HCT116 (cell line): ENCODE results near the gene PLK4. TPM values are rescaled to one million over a fixed set of nuclear protein-coding genes. Genes with fewer than 3 reads are reported as not detected.

Source experiments
- ATAC-seq: fragments of 200-7000 bp; cut with Tn5 transposase; 2 replicates; pipeline ENCODE4 v1.9.1; 2020; ENCODE audit warnings: mild to moderate bottlenecking, moderate library complexity
- Bru-seq: library from RNA; stranded (reverse); fragments of 400-500 nt; gene quantifications from one replicate; lab custom pipeline; 2021; lab: Mats Ljungman, UMichigan
- BruChase-seq, 2 experiments: library from RNA; stranded (reverse); fragments of 400-500 nt; gene quantifications; one replicate each; lab custom pipeline; 2021; lab: Mats Ljungman, UMichigan
- BruUV-seq: library from RNA; stranded (reverse); fragments of 400-500 nt; replicated peaks from 2 replicates; lab custom pipeline; 2021; lab: Mats Ljungman, UMichigan
- CTCF ChIA-PET: fragments of 300-600 bp; sonication (Branson Sonifier 250); formaldehyde crosslinking; loops from one replicate; lab custom pipeline; 2021; ENCODE audit warnings: antibody characterized with exemption; lab: Charles Lee
- POLR2A ChIA-PET: fragments of 300-600, 350-600 bp; sonication (Branson Sonifier 250); formaldehyde crosslinking; loops from one replicate; lab custom pipeline; 2021; ENCODE audit warnings: antibody characterized with exemption; lab: Charles Lee
- RAD21 ChIA-PET, 2 experiments: fragments of 300-600 bp; sonication (Branson Sonifier 250); formaldehyde crosslinking; loops; one replicate each; lab custom pipeline; 2023; ENCODE audit warnings: low total read pairs in 2 of 2; ENCODE audit not compliant: uncharacterized antibody in 2 of 2, unreplicated experiment in 2 of 2, low non-redundant PET in 1 of 2; lab: Charles Lee
- DNase-seq: peaks from one replicate; pipeline ENCODE4 v3.0.0-alpha.2; 2010; ENCODE audit warnings: low read depth, low spot score
- H2AFZ ChIP-seq: fragments of 200-600 bp; shearing (Covaris generic), sonication (generic); 2 replicates; pipeline ENCODE4 v1.6.1; 2017; ENCODE audit warnings: low read depth, mixed run types, mixed read lengths, antibody characterized with exemption, low read length; ENCODE audit not compliant: poor library complexity, severe bottlenecking
- H3K27ac ChIP-seq: 2 replicates; pipeline ENCODE4 v1.5.1; 2012; ENCODE audit warnings: low read depth, low read length
- H3K27me3 ChIP-seq: fragments of 200-600 bp; sonication (generic); 2 replicates; pipeline ENCODE4 v1.6.1; 2016; ENCODE audit warnings: mixed run types, low read length, mixed read lengths; ENCODE audit not compliant: insufficient read depth
- H3K36me3 ChIP-seq, 2 experiments: fragments of 200-500 bp in 1 of 2; fragments of 200-600 bp in 1 of 2; sonication (Bioruptor generic) in 1 of 2; sonication (generic) in 1 of 2; 2 replicates each; pipeline versions ENCODE4 v1.5.1 to v1.6.1; 2014 to 2016; ENCODE audit warnings: low read length in 2 of 2, inconsistent platforms in 1 of 2, mixed read lengths in 1 of 2, mixed run types in 1 of 2; ENCODE audit not compliant: insufficient read depth in 2 of 2, control insufficient read depth in 1 of 2
- H3K4me1 ChIP-seq, 2 experiments: fragments of 200-600 bp in 1 of 2; sonication (generic) in 1 of 2; 2 replicates each; pipeline versions ENCODE4 v1.5.1 to v1.6.1; 2012 to 2017; ENCODE audit warnings: low read length in 2 of 2, inconsistent platforms in 1 of 2, mild to moderate bottlenecking in 1 of 2, mixed read lengths in 1 of 2, mixed run types in 1 of 2, moderate library complexity in 1 of 2; ENCODE audit not compliant: insufficient read depth in 2 of 2, control insufficient read depth in 1 of 2
- H3K4me2 ChIP-seq: fragments of 200-600 bp; sonication (generic); 2 replicates; pipeline ENCODE4 v1.6.1; 2017; ENCODE audit warnings: mixed run types, low read length, mixed read lengths
- H3K4me3 ChIP-seq, 2 experiments: fragments of 200-600 bp in 1 of 2; sonication (generic) in 1 of 2; replicated peaks in 1 of 2; 2 replicates each; pipeline ENCODE4 v1.5.1; 2011 to 2016; ENCODE audit warnings: low read length in 2 of 2, control low read depth in 1 of 2, low read depth in 1 of 2, mild to moderate bottlenecking in 1 of 2, mixed read lengths in 1 of 2, mixed run types in 1 of 2
- H3K79me2 ChIP-seq: fragments of 200-600 bp; sonication (generic); 2 replicates; pipeline ENCODE4 v1.6.1; 2017; ENCODE audit warnings: mild to moderate bottlenecking, mixed run types, low read length, moderate library complexity, mixed read lengths; ENCODE audit not compliant: insufficient read depth
- H3K9ac ChIP-seq: fragments of 200-600 bp; sonication (generic); 2 replicates; pipeline ENCODE4 v1.6.1; 2016; ENCODE audit warnings: low read length, mixed read lengths
- H3K9me2 ChIP-seq: fragments of 200-600 bp; sonication (generic), shearing (Covaris generic); 2 replicates; pipeline ENCODE4 v1.6.1; 2017; ENCODE audit warnings: mixed run types, mild to moderate bottlenecking, moderate library complexity; ENCODE audit not compliant: insufficient read depth
- H3K9me3 ChIP-seq, 2 experiments: fragments of 200-500 bp in 1 of 2; fragments of 200-600 bp in 1 of 2; sonication (Bioruptor generic) in 1 of 2; sonication (generic) in 1 of 2; 2 replicates each; pipeline ENCODE4 v1.6.1; 2014 to 2017; ENCODE audit warnings: low read length in 2 of 2, mixed read lengths in 2 of 2, inconsistent platforms in 1 of 2, low read depth in 1 of 2, mild to moderate bottlenecking in 1 of 2, mixed run types in 1 of 2, moderate library complexity in 1 of 2; ENCODE audit not compliant: control insufficient read depth in 1 of 2, insufficient read depth in 1 of 2
- H4K20me1 ChIP-seq: fragments of 200-600 bp; sonication (generic), shearing (Covaris generic); 2 replicates; pipeline ENCODE4 v1.6.1; 2017; ENCODE audit warnings: mixed run types, mild to moderate bottlenecking, moderate library complexity; ENCODE audit not compliant: insufficient read depth
- CEBPB ChIP-seq: IDR thresholded peaks from 2 replicates; pipeline ENCODE4 v1.6.1; 2012; ENCODE audit warnings: low read depth
- JUND ChIP-seq: IDR thresholded peaks from 2 replicates; pipeline ENCODE4 v1.6.1; 2012
- POLR2A ChIP-seq: IDR thresholded peaks from 2 replicates; pipeline ENCODE4 v1.7.0; 2011; ENCODE audit warnings: borderline replicate concordance; ENCODE audit not compliant: insufficient read depth, insufficient read length; ENCODE audit errors: extremely low read depth
- POLR2AphosphoS5 ChIP-seq: IDR thresholded peaks from 2 replicates; pipeline ENCODE4 v1.6.1; 2011; ENCODE audit warnings: mild to moderate bottlenecking, low read depth, low read length, moderate library complexity
- SIN3A ChIP-seq: IDR thresholded peaks from 2 replicates; pipeline ENCODE4 v1.6.1; 2012; ENCODE audit warnings: low read depth
- SP1 ChIP-seq: IDR thresholded peaks from 2 replicates; pipeline ENCODE4 v1.6.1; 2012; ENCODE audit warnings: low read depth
- TCF7L2 ChIP-seq: IDR thresholded peaks from 2 replicates; pipeline ENCODE4 v1.7.0; 2011; ENCODE audit warnings: borderline replicate concordance, inconsistent platforms; ENCODE audit not compliant: insufficient read depth, insufficient read length; ENCODE audit errors: extremely low read depth
- YY1 ChIP-seq: IDR thresholded peaks from 2 replicates; pipeline ENCODE4 v1.6.1; 2011; ENCODE audit warnings: low read length, low read depth, moderate library complexity, mild to moderate bottlenecking; ENCODE audit not compliant: insufficient replicate concordance; ENCODE audit errors: extremely low read depth
- ZFX ChIP-seq: fragments of 450-650 bp; IDR thresholded peaks from 2 replicates; pipeline ENCODE4 v1.6.1; 2017
- intact Hi-C: fragments of 100-400 bp; cut with micrococcal nuclease; formaldehyde crosslinking; loops from 2 replicates; pipeline ENCODE4 v1.10.0; 2022
- long read RNA-seq: library from polyadenylated mRNA; unstranded; transcript quantifications from one replicate; pipeline ENCODE4 v2.0.0, GENCODE V29; 2021; ENCODE audit not compliant: unreplicated experiment
- polyA plus RNA-seq: library from polyadenylated mRNA; unstranded; fragments of >200 nt; gene quantifications from 2 replicates; pipeline ENCODE4 v1.2.1, GENCODE V29; 2012; ENCODE audit warnings: missing spikeins
- total RNA-seq: library from RNA; stranded (reverse); gene quantifications from one replicate; pipeline ENCODE4 v1.2.1, GENCODE V29; 2021; ENCODE audit not compliant: unreplicated experiment
- TF ChIP-seq, protein P1 (sequence below): IDR thresholded peaks from 2 replicates; pipeline ENCODE4 v1.6.1; 2012
- TF ChIP-seq, protein P2 (sequence below): IDR thresholded peaks from 2 replicates; pipeline ENCODE4 v1.6.1; 2011; ENCODE audit warnings: mild to moderate bottlenecking, low read length, moderate library complexity; ENCODE audit not compliant: insufficient replicate concordance; ENCODE audit errors: extremely low read depth

The PLK4 gene
- total RNA-seq (34.8 TPM), Bru-seq, nascent RNA (percentile 90 among the genes with signal in this experiment), BruChase-seq, experiment 1, labeled RNA remaining after a 6-hour chase (percentile 83 among the genes with signal in this experiment), BruChase-seq, experiment 2, labeled RNA remaining after a 2-hour chase (percentile 92 among the genes with signal in this experiment)
- polyA plus RNA-seq = 13.9 and 23.6 TPM in 2 replicates
- long read RNA-seq, transcript PLK4-201 (16 exons, 3,841 nt) = major isoform, 37 of 67 reads
- long read RNA-seq, partial matches to known transcripts = 11 of 67 reads
- long read RNA-seq, other reads (novel, unspliced or antisense) = 19 of 67 reads

DNA sequence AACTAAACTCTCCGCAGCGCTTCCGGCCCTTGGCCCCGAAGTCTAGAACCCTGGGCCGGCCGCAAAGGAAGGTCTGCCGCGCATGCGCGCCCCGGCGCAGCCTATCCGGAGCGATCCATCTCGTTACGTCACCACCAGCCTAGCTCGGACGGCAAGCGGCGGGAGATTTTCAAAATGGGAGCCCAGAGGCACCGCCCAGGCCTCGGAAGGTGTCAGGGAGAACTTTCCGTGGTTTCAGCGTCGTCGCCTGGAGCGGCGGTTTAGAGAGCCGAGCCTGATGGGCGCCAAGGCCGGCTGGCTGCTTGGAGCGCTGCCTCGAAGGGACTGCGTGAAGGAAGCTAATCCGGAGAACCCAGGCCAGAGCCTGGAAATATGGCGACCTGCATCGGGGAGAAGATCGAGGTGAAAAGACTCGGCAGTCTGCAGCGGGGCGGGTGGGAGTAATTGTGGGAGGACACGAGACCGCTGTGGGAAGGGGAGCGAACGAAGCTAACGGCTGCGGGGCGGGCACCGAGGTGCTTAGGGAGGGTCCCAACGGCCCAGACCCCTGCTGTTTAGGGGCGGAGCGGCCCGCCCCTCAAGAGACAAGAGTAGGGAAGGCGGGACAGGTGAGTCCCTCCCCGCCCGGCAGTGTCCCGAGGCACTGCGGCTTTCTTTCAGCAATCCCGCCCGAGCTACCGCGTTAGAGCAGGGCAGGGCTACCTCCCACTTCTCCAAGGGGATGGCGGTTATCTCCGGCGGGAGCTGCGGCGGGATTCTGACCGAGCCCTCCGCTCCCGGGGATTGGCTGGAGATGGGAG is at the start of gene PLK4:
PLK4 (plus strand) TSS at position 131 of the 800 bp plus-strand sequence; CDS start at position 373, 242 bp downstream.
- Histone ChIP-seq H3K79me2 (peaks cover 65% of the 10 kb centered on the region), H3K27ac (peak within 1 kb of the TSS; percentile 91), H3K4me3 (peak within 1 kb of the TSS; percentile 64 to 90), H3K4me1 (peaks cover 5 to 13% of the 10 kb centered on the region in 2 experiments), H3K9me3 (no peaks in the 10 kb centered on the region), H4K20me1 (0 out of 2 replicates have a peak, but pooled peaks cover 5% of the 10 kb centered on the region), H3K9me2 (no peaks in the 10 kb centered on the region), H3K36me3 (peaks cover 8 to 29% of the 10 kb centered on the region in 2 experiments), H3K4me2 (peak within 1 kb of the TSS; percentile 70), H2AFZ (peak within 1 kb of the TSS; percentile 77), H3K27me3 (no peaks in the 10 kb centered on the region), H3K9ac (peak within 1 kb of the TSS; percentile 98)
- intact Hi-C loops = loop anchor here (1.0 to 5.0 kb wide), 2 partner anchors 86 to 98 kb away; partner anchors contain the start of genes ABHD18 and MFSD8
- ATAC-seq = peak; percentile 89
- TF ChIP-seq POLR2AphosphoS5 (peak; percentile 46), SIN3A (peak; percentile 73), SP1 (peak; percentile 9; the same call in 1 of the 2 replicates), YY1 (peak; percentile 79), ZFX (peak; percentile 88), CEBPB (no peak), POLR2A (peak; percentile 60), TCF7L2 (peak; percentile 31), JUND (no peak)
- TF ChIP-seq, protein P1, sequence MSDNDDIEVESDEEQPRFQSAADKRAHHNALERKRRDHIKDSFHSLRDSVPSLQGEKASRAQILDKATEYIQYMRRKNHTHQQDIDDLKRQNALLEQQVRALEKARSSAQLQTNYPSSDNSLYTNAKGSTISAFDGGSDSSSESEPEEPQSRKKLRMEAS = peak; percentile 51
- TF ChIP-seq, protein P2, sequence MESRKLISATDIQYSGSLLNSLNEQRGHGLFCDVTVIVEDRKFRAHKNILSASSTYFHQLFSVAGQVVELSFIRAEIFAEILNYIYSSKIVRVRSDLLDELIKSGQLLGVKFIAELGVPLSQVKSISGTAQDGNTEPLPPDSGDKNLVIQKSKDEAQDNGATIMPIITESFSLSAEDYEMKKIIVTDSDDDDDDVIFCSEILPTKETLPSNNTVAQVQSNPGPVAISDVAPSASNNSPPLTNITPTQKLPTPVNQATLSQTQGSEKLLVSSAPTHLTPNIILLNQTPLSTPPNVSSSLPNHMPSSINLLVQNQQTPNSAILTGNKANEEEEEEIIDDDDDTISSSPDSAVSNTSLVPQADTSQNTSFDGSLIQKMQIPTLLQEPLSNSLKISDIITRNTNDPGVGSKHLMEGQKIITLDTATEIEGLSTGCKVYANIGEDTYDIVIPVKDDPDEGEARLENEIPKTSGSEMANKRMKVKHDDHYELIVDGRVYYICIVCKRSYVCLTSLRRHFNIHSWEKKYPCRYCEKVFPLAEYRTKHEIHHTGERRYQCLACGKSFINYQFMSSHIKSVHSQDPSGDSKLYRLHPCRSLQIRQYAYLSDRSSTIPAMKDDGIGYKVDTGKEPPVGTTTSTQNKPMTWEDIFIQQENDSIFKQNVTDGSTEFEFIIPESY = no peak
- ChIA-PET POLR2A (interaction anchor here (0.6 to 1.7 kb wide), 8 partner anchors 9 to 181 kb away, joined by 4 to 10 read pairs (median 6); partner anchors contain the start of genes ABHD18 and MFSD8), CTCF (interaction anchor here (0.6 kb wide), 1 partner anchor 93 kb away, joined by 3 read pairs; no protein-coding TSS in a partner anchor), RAD21 (interaction anchor here in 1 of 2 experiments (0.8 kb wide), 1 partner anchor 84 kb away, joined by 3 read pairs; the partner anchor contains the start of genes ABHD18 and MFSD8)
- peak; percentile 94 for DNase-seq
- TSS peak; percentile 52 for BruUV-seq
